Measurements from ENCODE around the gene ITGA5.

The ITGA5 gene

DNA sequence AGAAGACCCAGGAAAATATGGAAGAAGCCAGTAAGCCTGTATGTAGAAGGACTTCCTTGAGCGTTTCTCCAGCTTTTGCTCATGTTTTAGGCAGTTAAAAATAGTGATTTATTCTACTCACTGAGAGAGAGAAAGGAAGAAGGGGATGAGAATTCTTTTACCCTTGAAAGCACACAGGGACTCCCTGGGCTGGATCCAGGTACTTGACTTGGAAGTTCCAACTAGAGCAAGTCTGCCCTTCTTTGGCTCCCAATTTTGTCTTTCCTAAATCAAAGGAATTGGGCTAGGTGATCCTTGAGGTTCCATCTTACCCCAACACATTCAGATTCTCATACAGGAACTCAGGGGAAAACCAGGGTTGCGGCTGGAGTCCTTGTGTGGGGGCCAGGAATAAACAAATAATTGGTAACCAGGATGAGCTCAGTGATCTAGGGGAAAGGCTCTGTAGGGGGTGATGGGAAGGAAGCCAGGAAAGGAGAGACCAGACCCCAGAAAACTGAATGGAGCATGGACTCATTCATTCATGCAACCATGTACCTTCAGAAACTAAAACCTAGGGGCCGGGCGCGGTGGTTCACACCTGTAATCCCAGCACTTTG lies 11.5 kb upstream of the ITGA5 start:
- no peak for DNase-seq

DNA sequence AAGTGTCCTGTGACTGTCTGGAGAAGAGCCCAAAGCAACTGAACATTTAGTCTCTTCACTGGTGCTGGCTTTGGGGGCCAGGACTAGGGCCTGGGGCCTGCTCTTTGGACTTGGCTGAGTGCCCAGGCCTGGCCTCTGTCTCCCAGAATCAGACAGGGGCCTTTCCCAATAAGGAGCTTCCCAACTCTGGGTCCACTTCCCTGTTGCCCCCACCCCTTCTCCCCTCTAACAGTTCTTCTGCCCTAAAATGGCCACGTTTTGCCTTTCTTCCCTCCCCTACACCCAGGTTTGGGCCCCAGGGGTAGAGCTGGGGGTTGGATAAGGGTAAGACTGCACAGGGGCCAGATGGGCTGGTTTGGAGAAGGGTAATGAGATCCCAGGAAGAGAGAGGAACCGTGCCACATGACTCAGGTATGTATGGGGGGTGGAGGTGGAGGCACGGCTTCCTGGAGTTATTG lies 10.0 kb upstream of the ITGA5 start:
- no peak for DNase-seq

DNA sequence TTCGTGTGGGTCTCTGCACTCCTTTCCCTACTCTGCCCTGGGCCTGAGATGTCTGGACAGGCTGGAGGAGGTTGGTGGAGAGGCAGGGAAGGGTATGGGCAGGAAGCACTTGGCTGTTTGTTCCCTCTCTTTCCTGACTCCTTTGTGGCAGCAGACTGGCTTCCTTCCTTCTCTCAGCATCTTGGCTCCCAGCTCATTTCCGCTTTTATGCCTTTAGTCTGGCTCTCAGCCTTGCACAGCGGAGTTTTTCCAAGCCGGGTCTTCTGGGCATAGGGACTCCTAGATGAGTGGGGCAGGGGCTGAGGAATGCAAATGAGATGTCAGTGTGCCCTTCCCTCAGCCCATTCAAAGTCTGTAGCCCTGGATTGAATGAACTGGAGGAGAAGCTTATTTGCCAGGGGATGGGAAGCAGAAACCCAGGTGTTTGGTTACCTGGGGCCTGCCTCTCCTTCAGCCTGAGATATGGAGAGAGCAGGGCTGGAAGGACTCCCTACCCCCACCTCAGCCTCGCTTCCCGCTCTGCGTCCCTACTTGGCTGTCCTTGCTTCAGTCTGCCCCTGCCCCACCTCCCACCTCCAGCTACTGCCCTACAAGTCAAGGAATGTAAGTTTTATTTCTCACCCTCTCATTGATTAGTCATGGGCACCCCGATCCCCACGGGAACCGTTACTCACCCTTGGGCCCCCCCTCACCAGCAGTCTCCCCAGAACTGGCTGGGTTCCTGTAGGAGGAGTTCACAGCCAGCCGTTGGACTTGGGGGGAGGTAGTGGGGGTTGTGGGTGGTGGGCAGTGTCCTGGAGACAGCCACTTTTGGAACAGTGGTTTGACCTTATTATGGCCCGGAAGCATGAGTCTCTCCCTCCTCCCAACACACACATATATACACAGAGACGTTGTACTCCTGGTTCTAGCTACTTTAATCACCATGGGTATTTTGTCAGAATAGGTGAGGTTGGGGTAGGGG lies 9.3 kb upstream of the ITGA5 start:
- DNase-seq = peak in 1 of 2 experiments; percentile 29

DNA sequence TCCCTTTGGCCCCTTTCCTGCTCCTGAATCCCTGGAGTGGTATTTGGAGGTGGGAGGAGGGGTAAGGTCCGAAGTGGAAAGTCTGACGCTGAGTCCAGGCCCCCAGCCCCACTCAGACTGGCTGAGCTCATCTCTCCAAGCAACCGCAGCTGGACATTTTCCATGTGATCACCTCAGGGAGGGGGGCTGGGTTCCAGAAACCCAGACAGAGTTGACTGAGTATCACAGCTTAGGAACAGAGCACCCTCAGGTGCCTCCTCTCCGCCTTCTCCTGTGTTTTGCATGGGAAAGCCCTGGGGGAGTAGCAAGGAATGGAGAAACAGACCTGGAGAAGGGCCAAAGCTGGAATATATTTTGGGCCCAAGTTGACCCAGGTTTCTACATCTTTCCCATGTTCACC lies 8.0 kb upstream of the ITGA5 start:
- no peak for DNase-seq

DNA sequence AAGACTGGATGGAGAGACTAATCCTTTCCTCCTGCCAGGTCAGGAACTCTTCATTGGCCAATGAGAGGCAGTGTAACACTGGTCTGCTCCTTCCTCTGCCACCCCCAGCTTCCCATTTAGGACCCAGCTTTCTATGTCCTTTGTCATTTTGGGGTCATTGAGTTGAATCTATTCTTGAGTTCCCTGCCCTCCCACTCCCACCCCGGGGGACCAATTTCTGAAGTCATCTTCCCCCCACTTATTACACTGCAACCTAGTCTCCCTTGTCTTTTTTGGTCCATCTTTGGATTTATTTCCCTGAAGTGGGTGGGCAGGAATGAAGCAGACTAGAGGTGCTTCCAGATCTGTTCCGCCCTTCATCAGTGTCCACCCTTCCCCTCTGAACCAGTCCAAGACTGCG lies 7.6 kb upstream of the ITGA5 start:
- no peak for DNase-seq

DNA sequence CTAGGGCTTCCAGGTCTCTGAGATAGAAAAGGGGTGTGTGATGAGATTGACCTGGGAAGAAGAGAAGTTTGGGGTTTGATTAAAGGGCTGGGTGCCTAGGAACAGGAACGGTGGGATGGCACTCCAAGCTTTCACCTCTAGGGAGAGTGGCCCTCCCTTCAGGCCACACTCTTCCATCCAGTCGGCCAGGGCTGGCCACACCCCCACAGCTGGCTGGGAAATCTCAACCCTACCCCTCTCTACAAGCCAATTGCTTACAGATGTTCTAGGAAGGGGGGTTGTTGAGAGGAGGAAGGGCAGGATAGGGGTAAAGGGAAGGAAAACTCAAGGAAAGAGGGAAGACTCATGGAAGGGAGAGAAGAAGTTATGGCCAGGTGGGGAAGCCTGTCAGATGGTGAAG lies 6.6 kb upstream of the ITGA5 start:
- no peak for DNase-seq

DNA sequence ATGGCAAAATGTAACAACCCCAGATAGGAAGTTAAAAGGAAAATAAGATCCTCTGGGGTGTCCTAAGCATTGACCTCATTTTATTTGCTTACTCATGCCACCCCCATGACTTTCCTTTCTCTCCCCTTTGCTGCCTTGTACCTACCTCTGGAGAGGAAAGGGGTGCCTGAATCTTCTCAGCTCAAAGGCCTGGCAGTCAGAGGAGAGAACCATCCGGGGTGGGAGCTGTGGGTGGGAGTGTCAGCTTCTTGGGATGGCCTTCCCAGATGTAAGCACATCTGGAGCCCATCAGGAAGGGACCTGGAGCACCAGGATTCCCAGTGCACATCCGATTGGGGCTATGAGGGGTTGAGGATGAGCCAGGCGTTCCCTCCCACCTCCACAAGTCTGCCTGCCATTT lies 5.2 kb upstream of the ITGA5 start:
- no peak for DNase-seq

DNA sequence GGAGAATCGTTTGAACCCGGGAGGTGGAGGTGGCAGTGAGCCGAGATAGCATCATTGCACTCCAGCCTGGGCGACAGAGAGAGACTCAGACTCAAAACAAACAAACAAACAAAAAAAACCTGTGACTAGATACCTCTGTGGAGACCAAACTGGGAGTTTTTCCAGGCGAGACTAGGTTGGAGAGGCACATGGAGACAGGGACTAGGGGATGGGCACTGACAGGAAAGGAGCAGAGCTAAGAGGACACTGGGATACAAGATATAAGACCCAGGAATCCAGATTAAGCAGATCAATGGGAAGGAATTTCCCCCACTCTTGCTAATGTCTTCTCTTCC lies 4.7 kb upstream of the ITGA5 start:
- DNase-seq = no peak

DNA sequence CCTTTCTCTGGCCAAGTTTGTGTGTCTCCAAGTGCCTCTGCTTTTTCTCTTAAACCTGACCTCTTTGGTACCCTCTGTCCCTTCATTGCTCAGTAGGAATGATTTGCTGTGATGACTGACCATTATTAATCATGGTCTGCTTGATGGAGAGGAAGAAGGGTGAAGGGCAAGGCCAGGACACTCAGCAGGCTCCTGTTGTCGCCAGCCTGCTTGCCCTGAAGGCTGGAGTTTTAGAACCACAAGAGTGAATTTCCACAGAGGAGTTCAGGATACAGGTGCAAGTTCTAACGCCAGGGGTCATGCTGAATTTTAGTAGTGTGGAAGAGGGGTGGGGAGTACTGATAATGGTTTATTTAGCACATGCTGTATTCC lies 2.8 kb upstream of the ITGA5 start:
- no peak for DNase-seq

DNA sequence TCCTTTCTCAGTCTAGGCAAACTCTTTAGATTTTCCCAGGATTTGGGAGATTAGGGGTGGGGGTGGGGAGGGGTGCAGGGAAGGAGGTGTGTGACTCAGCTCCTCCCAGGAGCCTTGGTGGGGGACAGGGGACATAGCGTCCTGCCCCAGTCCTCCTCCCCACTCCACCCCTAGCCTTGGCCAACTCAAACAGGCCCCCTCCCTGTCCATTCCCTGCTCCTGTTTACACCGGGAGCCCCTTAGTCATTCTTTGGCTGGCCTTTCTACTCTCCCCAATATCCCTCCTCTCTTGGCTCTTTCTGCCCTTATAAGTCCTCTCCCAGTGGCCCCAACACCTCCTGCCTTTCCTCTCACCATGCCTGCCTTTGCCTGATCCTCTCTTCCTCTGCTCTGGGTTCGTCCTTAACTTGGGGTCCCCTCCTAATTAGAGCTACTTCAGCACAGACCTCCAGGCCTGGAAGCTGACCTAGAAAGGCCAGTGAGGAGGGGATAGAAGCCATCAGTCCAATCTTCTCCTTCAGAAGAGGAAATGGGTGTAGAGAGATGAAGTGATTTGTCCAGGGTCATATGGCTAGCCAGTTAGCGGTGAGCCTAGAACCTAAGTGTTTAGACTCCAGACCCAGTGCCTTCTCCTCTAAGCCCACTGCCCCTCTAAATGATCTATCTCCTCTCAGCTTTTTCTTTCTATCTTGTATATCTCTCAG lies 2.3 kb upstream of the ITGA5 start:
- no peak for DNase-seq

DNA sequence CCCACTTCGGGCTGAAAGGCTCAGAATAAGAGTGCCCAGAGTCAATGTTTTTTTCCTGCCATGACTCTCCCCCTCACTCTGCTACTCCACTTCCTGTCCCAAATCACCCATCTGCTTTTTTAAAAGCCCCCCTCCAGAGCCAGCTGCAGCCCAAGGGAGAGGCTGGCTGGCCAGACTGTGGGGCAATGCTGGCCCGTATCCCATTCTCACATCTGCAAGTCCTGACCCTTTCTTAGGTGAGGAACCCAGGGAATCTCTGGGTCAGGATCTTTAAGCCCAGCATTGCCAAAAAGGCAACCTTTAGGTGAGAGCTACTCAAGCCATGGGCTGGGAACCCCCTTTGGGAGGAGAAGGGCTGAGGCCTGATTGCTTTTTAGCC lies 1.7 kb upstream of the ITGA5 start:
- no peak for DNase-seq

DNA sequence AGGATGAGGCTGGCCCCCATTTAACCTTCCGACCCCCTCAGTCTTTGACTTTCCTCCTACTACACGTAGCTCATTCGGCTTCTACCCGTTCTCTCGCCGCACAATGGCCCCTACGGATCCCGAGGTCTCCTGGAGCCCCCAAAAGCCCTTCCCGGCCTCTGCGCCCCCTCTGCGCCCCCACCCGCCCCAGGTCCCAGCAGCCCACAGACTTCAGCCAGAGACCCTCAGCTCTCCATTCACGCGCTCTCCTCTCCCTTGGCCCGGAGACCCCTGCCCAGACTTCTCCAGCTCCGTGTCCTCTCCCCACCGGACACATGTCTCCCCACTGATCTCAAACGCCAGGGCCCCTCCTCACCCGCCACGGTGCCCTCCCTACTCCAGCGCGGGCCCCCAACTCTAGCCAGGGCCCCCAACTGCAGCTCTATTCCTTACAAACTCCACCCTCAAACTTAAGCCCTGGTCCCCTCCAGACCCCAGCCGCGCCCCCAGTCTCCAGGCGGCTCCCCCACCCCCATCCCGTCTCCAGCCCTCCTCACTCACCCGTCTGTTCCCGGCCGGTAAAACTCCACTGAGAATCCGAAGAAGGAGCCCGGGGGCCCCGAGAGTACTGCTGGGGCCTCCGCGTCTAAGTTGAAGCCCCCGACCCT lies 502 bp downstream of the ITGA5 start:
- no peak for DNase-seq

DNA sequence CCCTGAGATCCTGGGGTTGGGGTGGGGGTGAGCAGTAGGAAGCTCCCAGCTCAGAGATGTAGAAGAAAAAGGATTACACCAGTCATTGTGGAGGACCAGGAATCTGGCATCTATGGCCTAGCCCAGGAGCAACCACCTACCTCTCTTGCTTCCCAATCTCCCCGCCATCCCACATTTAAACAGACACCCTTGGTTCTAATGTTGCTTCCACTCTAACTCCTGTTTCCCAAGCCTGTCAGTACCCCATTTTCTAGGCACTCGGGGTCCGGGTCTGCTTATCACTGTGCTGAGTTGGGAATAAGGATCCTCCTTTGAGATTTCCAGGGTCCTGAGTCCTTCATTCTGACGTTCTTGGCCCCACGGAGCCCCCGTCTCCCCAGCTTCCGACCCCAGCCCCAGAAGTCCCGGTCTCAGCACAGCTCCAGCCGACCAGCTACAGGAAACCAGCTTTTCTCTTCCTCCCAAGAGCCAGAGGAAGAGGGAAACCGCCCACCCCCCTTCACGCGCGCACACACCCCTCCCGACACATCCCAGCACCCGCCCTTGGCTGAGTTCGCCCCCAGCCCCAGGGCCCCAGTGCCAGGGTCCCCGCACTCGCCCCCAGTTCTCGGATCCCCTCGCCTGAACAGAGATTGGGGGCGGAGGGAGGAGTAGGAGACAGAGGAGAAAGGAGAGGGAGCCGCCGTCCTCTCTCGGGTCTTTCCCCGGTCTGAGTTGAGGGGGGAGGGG lies 1.2 kb downstream of the ITGA5 start:
- DNase-seq = peak in 1 of 2 experiments; percentile 46

DNA sequence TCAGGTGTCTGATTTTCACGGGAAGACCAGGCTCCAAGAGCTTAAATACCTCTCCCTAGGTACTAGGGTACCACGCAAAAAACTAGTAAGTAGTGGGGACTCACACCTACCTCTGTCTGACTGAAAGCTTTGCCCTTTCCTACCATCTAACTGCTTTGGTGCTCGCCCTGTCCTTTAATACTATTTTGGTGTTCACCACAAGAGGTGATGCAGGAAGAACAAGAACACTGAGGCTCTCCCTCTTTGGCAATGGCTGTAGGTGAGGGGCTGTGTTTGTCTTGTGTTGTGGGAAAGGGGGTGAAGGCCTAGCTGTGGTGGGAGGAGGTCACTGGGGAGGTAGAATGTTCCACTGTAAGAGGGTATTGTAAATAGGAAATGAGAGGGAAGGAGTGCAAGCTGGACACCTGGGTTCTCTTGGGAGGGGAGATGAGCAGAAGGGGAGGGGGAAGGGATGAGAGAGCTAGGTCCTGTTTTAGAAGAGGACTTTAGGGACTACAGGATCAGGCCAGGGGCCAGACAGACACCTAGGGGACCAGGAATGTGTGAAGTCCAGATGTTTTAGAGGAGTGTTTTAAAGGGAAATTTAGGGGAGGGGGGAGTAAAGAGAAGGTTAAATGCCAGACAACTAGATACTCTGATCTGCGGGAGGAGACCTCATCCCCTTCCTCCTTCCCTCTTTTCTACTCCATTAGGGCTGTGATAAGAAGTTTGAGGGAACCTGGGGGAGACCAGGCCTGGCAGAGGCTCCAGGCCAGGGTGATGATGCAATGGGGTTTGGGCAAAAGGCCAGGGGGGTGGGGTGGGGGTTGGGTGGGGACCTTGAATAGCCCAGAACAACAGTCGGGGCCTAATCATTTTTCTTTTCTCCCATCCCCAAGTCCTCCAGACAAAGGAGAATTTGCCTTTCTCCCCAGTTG lies 2.1 kb downstream of the ITGA5 start:
- no peak for DNase-seq

DNA sequence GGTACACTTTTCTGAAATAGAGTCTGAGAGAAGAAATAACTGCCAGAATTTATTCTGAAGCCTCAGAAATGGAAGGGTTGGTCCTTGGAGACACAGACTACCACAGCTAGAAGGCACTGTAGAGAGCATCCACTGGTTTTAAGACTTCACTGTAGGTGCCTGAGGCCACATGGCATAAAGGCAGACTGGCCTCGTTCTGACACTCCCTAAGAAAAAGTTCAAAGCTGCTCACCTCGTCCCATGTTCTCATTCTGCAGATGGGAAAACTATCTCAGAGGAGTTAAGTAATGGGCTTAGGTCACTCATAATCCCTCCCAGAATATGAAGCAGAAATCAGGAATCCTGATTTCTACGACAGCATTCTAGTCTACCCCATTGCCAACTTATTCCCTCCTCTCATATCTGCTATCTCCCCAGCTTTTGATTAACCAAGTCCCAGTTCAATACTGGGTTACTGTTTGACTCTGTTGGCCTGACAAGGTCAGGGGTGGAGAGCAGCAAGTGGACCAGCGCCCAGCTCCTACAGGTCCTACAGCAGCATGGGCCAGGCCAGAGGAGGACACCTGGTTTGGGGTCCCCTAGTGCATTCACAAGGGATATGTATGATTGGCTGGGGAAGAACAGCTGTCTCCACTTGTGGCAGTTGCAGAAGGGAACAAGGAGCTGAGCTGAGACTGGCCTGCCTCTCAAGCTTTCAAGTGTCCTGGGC lies 3.7 kb downstream of the ITGA5 start:
- DNase-seq = no peak

DNA sequence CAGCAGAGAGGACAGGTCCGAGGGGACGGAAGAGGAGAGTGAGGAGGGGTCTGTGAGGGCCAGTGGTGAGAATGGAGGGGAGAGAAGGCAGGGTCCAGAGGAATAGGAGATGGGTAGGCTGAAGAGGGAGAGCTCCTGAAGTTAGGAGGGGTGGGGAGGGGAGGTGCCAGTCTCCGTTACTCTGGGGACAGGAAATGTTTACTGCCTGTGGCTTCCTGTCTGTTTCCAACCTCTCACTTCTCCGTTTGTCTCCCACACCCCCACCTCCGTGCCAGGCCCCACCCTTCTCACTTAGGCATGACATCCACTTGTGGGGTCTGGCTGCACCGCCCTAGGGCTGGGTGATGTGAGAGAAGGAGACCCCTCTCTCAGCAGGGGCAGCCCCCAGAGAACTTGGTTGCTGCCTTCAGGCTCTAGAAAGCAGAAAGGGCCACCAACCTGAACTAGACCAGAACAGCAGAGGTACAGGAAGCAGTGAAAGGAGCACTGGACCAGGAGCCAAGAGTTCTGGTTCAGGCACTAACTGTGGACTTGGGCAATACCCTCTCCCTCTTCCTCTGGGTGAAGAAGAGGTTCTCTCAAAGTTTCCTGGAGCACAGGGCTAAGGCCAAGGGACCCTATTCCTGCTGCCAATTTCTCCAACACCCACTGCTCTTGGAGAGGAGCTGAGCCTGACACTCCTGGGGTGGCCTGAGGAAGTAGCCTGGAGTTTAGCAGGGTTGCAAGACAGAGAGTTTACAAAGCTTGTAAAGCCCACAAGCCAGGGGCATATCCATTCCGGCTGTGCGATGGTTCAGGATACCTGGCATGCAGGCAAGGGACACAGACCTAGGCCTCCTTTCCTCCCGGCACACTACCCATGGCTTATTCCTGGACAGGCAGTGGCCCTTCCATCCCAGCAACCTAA lies 5.5 kb downstream of the ITGA5 start:
- peak; percentile 69 to 74 for DNase-seq

DNA sequence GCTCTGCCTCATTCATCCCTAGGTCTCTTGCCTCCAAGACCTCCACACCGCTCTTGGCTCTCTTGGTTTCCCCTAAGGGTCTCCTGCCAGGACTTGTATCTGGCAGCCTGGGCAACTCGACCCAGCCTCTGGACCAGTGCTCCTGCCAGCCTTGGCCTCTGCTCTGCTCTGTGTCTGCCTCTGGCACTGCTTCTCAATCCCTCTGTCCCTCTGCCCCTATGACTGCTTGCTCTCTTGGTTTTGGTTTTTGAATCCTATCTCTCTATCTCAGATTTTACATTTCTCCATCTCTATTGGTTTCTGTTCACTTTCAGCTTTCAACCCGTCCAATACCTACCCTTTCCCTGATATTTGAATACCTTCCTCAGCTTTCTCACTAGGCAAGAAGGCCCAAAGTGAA lies 6.3 kb downstream of the ITGA5 start:
- no peak for DNase-seq

DNA sequence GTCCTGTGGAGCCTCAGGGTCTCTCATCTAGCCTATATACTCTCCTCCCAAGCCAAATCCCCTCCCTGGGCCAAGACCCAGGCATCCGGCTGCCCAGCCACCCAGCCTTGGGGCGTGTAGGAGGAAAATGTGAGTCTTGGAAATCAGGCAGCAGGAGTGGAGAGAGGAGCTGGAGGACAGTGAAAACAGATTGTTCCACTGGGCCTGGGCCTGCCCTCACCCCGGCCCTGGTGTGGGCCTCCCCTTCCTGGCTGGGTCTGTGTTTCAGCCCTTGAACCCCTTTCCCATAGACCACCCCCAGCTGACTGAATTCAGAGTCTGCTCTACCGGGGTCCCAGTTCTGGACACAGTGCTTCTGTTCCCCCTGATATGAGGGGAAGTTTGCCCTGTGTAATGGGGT lies 6.7 kb downstream of the ITGA5 start:
- DNase-seq = no peak

DNA sequence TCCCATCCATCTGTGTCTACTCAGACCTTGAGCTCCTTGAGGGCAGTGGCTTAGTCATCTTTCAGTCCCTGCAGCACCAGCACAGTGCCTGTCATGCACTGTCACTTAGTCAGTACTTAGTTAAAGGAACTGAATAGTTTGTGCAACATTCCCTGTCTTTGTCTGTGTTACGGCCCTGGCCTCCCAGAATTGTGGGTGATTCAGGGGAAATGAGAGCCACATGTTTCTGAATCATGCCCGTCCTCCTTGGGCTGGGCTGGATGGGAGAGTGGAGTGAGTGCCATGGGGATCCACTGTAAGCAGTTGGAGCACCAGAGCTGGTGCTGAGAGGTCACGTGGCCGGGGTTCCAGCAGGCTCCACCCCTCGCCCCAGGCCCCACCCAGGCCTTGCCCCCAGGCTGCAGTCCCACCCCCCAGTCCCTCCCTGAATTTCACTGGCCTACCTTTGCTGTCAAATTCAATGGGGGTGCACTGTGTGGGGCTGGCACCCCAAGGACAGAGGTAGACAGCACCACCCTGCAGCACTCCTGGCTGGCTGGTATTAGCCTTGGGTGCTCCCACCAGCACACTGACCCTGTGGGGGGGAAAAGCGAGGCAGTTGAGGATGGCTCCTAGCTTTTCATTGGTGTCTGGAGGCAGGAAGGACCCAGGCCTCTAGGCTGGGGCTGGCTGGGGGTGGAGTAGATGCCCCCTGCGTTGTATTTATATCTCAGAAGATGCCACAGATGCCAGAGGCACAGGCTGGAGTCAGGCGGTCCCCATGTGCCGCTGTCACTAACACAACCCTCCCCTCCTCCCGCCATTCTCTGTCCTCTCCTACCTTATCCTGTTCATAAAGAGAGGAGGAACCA lies 7.5 kb downstream of the ITGA5 start:
- peak; percentile 71 to 80 for DNase-seq

All from activated T-cell treated with anti-CD3 and anti-CD28 coated beads, Interleukin-2, amount 50 U/mL, for 48 hours (primary cell).